ENCODE data around the gene SLC25A21.
"Not testable (repeated sequence)": the region's sequence is repeated elsewhere in the genome, so short reads cannot be mapped to it uniquely, and the experiment has no call there.

The SLC25A21 gene

GRCh38 chr14:37172024-37172869, at the start of gene SLC25A21:
TSS of gene SLC25A21 (minus strand) at chr14:37172606.
- peak; percentile 69 to 85 for DNase-seq

GRCh38 chr14:37221073-37221472, 48.7 kb upstream of the SLC25A21 start:
- DNase-seq: no peak

GRCh38 chr14:37215345-37215744, 42.9 kb upstream of the SLC25A21 start:
- no peak for DNase-seq

GRCh38 chr14:37213016-37213415, 40.6 kb upstream of the SLC25A21 start:
- no peak for DNase-seq

GRCh38 chr14:37210448-37210847, 38.0 kb upstream of the SLC25A21 start:
- no peak for DNase-seq

GRCh38 chr14:37209617-37210016, 37.2 kb upstream of the SLC25A21 start:
- DNase-seq: not testable (repeated sequence)

- not testable (repeated sequence) for DNase-seq
Measured at GRCh38 chr14:37205623-37206605, 33.5 kb upstream of the SLC25A21 start.

GRCh38 chr14:37203423-37203822, 31.0 kb upstream of the SLC25A21 start:
- DNase-seq: no peak

GRCh38 chr14:37202812-37203211, 30.4 kb upstream of the SLC25A21 start:
- DNase-seq: no peak

GRCh38 chr14:37202265-37202664, 29.9 kb upstream of the SLC25A21 start:
- DNase-seq: no peak

GRCh38 chr14:37201724-37202123, 29.3 kb upstream of the SLC25A21 start:
- DNase-seq: no peak

GRCh38 chr14:37198907-37199306, 26.5 kb upstream of the SLC25A21 start:
- no peak for DNase-seq

GRCh38 chr14:37198273-37198598, 25.8 kb upstream of the SLC25A21 start:
- DNase-seq: no peak

- peak; percentile 73 to 79 for DNase-seq
Measured at GRCh38 chr14:37197421-37198272, 25.2 kb upstream of the SLC25A21 start, which contains the start of gene MIPOL1. TSS of gene MIPOL1 (plus strand) at chr14:37197937. CDS start at chr14:37247889, 49,952 bp downstream.

- no peak for DNase-seq
Measured at GRCh38 chr14:37196604-37197420, 24.4 kb upstream of the SLC25A21 start.

GRCh38 chr14:37195327-37195726, 22.9 kb upstream of the SLC25A21 start:
- DNase-seq: no peak

- DNase-seq: no peak
Measured at GRCh38 chr14:37194698-37195097, 22.3 kb upstream of the SLC25A21 start.

GRCh38 chr14:37189733-37190132, 17.3 kb upstream of the SLC25A21 start:
- not testable (repeated sequence) for DNase-seq

- DNase-seq: not testable (repeated sequence)
Measured at GRCh38 chr14:37187840-37188577, 15.6 kb upstream of the SLC25A21 start.

GRCh38 chr14:37187294-37187693, 14.9 kb upstream of the SLC25A21 start:
- no peak for DNase-seq

GRCh38 chr14:37186865-37187264, 14.5 kb upstream of the SLC25A21 start:
- no peak for DNase-seq
